Fibroblast of mammary gland (primary cell): ENCODE measurements around the gene SNX30.

Experiments
- DNase-seq: peaks from one replicate; pipeline ENCODE4 v3.0.0-alpha.2; 2010; ENCODE audit warnings: low read depth
- H3K4me3 ChIP-seq: 2 replicates; pipeline ENCODE4 v1.5.1; 2011; ENCODE audit warnings: low read depth, mild to moderate bottlenecking, low read length, moderate library complexity; ENCODE audit not compliant: control insufficient read depth
- TF ChIP-seq, protein P1 (sequence below): conservative IDR thresholded peaks from 2 replicates; pipeline ENCODE4 v1.5.1; 2011; ENCODE audit warnings: low read depth, low read length, inconsistent platforms; ENCODE audit not compliant: control insufficient read depth, insufficient read depth

The SNX30 gene

DNA sequence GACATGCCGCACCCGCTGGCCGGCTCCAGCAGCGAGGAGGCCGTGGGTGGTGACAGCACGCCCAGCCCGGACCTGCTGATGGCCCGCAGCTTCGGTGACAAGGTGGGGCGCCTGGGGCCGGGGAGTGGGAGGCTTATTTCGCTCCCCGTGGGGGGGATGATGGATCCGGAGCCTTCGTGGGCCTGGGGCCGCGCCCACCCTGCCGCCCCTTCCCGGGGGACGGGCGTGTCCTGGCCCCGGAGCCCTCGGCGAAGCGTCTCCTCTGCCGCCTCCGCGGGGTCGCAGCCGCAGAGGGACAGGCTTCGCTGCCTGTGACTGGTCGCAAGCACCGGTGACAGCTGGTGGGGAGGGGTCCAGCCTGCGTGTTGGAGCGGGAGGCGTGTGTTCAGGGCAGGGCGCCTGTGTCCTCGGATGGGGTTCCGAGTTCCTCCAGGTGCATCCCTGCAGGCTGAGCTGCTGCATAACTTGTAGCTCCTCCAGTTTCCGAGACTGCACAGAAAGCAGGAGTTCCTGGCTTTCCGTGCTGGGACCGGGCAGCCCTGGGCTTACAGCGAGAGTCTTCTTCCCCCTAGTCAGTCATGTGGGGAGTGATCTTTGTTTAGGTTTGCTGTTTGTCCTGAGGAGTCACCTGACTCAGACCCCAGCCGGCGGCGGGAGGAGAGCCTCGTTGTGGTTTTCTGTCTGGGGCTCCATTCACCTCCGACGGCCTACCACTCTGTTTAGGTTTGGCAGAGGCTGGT is 666 bp downstream of the SNX30 start:
- TF ChIP-seq, protein P1, sequence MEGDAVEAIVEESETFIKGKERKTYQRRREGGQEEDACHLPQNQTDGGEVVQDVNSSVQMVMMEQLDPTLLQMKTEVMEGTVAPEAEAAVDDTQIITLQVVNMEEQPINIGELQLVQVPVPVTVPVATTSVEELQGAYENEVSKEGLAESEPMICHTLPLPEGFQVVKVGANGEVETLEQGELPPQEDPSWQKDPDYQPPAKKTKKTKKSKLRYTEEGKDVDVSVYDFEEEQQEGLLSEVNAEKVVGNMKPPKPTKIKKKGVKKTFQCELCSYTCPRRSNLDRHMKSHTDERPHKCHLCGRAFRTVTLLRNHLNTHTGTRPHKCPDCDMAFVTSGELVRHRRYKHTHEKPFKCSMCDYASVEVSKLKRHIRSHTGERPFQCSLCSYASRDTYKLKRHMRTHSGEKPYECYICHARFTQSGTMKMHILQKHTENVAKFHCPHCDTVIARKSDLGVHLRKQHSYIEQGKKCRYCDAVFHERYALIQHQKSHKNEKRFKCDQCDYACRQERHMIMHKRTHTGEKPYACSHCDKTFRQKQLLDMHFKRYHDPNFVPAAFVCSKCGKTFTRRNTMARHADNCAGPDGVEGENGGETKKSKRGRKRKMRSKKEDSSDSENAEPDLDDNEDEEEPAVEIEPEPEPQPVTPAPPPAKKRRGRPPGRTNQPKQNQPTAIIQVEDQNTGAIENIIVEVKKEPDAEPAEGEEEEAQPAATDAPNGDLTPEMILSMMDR = no peak
- H3K4me3 ChIP-seq = peak overlapping the region; percentile 77
- DNase-seq = peak; percentile 72

DNA sequence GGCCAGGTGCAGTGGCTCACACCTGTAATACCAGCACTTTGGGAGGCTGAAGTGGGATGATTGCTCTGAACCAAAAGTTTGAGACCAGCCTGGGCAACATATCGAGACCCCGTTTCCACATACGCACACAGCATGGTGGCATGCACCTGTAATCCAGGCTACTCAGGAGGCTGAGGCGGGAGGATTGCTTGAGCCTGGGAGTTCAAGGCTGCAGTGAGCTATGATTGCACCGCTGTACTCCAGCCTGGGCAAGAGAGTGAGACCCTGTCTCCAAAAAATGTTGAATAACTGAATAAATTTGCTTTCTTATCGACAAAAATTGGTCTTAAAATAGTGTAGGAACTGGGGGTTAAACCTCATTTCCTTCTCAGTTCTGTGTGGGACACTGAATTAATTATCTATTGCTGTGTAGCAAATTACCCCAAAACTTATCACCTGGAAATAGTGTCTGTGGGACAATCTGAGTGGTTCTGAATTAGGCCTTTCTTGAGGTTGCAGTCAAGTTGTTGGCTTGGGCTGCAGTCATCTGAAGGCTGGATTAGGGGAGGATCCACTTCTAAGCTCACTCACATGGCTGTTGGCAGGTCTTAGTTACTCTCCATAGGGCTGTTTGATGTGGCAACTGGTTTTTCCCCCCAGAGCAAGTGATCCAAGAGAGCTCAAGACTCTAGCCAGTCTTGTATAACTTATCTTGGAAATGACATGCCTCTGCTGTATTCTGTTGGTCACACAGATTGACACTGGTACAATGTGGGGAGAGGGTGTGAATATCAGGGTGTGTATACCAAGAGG is 2.0 kb downstream of the SNX30 start:
- TF ChIP-seq, protein P1 = no peak
- H3K4me3 ChIP-seq = no peak overlapping the region
- no peak for DNase-seq

DNA sequence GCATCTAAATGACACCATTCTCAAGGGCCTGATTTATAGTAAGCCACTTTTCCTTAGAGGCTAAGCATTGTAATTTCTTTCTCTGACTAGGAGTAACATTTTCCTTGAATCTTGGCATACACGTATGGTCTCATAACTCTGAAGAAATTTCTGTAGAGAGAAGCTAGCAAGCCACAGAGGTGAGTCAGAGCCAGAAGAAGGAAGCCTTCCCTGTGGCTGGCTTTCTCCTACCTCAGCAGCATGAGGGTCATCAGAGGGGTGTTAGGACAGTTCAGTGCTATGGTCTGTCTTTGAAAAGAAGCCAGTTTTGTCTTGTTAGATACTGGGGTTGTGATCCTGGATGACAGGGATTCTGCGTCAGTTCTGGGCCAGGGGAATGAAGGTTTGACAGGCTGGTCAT is 3.2 kb downstream of the SNX30 start:
- no peak overlapping the region for H3K4me3 ChIP-seq
- peak; percentile 87 for DNase-seq
- TF ChIP-seq, protein P1 = no peak

DNA sequence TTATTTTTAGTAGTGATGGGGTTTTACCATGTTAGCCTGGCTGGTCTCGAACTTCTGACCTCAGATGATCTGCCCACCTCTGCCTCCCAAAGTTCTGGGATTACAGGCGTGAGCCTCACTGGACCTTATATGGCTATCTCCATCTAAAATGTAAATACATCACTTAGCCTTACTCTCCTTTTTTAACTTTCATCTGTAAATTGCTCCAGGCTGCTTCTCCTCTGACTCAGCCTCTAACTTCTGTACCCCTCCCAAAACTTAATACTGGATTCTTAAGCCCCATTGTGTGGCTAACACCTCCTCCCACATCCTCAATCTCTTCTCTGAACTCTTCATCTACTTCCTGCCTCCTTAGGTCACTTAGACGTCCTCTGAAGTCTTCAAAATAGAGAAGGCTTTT is 4.0 kb downstream of the SNX30 start:
- DNase-seq = peak; percentile 52
- TF ChIP-seq, protein P1 = no peak
- no peak overlapping the region for H3K4me3 ChIP-seq

DNA sequence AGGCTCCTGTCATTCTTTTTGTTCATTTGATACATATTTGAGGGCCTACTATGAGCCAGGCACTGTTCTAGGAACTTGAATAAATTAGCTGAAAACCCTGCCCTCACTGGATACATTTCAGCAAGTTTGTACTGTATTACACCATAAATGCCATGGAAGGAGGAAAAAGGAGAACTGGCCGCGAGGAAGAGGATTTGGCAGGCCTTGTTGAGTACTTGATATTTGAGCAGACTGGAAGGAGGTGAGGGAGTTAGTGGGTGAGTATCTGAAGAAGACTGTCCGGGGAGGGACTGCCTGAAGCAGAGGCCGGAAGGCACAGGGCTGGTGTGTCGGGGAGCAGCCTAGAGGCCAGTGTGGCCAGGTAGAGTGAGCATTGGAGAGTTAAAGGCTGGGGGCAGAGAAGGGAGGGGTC is 4.5 kb downstream of the SNX30 start:
- H3K4me3 ChIP-seq = no peak overlapping the region

DNA sequence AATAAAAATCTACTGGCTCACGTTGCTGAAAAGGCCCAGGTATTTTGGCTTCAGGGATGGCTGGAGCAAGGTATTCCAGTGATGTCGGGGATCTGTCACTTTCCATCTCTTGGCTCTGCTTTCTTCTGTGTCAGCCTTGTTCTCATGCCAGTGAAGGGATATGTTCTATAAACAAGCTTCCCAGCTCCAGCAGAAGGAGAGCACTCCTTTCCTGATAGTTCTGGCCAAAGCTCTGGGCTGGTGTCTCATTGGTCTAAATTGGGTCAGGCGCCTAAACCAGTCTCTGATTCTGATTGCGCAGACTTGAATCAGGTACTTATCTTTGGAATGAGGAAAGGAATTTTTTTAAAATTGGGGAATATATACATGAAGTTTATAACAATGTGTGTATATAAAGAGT is 5.1 kb downstream of the SNX30 start:
- DNase-seq = no peak
- H3K4me3 ChIP-seq = no peak overlapping the region
- TF ChIP-seq, protein P1 = no peak

More for the DNA sequence above, 4.5 kb downstream of the SNX30 start:
- DNase-seq = no peak
- TF ChIP-seq, protein P1 = no peak
